ENCODE data around the gene KCNH4. TPM values are rescaled to one million over a fixed set of nuclear protein-coding genes. Genes with fewer than 3 reads are reported as not detected.

Gene KCNH4
- total and polyA plus RNA-seq, 2 of the 13 experiments (the other 11 are each of a cell fraction or from before 2014, with no cell fraction given), result 0.01 to 0.09 TPM

DNA sequence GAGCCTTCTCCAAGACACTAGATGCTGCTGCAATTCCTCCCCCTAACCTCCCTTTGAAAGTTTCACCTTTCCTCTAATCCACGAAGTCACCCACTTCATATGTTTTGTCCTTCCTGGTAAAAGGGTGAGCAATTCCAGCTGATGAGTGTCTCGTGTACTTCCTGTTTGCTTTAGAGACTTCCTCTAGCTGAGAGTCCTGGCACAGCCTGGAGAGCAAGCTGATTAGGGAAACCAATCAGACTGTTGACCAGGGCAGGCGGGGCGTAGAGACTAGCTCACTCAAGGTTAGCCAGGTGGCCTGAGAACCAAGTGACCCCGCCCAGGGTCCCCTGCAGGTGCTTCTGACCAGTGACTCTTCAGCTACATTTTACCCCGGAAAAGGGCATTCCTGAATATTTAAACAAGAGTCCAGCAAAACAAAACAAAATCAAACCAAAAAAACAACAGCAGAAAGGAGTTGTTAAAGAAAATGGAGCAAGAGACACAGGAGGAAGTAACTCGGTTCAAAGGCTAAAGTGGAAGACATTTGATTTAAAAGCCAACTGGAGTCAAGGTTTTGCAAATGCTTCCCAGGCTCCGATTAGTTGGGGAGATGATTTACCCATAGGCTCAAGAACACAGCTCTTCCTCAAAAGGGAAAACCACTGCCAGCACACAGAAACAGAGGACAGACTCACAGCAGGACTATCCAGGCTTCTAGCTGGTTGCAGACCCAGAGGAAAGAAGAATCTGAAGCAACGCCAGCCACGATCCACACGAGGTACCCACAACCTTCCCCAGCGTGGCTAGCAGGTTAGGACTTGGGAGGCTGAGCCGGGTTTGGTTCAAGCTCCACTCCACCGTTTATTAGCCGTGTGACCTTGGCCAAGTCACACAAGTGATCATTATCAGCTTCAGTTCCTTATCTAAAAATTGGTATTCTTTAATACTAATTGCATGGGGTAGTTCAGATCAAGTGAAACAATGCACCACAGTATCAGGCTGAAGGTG is 45.0 kb downstream of the KCNH4 start (continued):
- TF ChIP-seq, protein P1, sequence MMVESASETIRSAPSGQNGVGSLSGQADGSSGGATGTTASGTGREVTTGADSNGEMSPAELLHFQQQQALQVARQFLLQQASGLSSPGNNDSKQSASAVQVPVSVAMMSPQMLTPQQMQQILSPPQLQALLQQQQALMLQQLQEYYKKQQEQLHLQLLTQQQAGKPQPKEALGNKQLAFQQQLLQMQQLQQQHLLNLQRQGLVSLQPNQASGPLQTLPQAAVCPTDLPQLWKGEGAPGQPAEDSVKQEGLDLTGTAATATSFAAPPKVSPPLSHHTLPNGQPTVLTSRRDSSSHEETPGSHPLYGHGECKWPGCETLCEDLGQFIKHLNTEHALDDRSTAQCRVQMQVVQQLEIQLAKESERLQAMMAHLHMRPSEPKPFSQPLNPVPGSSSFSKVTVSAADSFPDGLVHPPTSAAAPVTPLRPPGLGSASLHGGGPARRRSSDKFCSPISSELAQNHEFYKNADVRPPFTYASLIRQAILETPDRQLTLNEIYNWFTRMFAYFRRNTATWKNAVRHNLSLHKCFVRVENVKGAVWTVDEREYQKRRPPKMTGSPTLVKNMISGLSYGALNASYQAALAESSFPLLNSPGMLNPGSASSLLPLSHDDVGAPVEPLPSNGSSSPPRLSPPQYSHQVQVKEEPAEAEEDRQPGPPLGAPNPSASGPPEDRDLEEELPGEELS (CRISPR knock-in tag; IDR thresholded peaks at IDR 0.05), result peak; percentile 69; the same call in 1 of the 2 replicates
- TF ChIP-seq, protein P2, sequence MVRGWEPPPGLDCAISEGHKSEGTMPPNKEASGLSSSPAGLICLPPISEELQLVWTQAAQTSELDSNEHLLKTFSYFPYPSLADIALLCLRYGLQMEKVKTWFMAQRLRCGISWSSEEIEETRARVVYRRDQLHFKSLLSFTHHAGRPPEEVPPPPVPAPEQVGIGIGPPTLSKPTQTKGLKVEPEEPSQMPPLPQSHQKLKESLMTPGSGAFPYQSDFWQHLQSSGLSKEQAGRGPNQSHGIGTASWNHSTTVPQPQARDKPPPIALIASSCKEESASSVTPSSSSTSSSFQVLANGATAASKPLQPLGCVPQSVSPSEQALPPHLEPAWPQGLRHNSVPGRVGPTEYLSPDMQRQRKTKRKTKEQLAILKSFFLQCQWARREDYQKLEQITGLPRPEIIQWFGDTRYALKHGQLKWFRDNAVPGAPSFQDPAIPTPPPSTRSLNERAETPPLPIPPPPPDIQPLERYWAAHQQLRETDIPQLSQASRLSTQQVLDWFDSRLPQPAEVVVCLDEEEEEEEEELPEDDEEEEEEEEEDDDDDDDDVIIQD (CRISPR knock-in tag; IDR thresholded peaks at IDR 0.05; ENCODE audit: low read depth), result peak; percentile 70
- TF ChIP-seq ISL2 (CRISPR knock-in tag; IDR thresholded peaks at IDR 0.05), result no peak
- TF ChIP-seq, protein P3, sequence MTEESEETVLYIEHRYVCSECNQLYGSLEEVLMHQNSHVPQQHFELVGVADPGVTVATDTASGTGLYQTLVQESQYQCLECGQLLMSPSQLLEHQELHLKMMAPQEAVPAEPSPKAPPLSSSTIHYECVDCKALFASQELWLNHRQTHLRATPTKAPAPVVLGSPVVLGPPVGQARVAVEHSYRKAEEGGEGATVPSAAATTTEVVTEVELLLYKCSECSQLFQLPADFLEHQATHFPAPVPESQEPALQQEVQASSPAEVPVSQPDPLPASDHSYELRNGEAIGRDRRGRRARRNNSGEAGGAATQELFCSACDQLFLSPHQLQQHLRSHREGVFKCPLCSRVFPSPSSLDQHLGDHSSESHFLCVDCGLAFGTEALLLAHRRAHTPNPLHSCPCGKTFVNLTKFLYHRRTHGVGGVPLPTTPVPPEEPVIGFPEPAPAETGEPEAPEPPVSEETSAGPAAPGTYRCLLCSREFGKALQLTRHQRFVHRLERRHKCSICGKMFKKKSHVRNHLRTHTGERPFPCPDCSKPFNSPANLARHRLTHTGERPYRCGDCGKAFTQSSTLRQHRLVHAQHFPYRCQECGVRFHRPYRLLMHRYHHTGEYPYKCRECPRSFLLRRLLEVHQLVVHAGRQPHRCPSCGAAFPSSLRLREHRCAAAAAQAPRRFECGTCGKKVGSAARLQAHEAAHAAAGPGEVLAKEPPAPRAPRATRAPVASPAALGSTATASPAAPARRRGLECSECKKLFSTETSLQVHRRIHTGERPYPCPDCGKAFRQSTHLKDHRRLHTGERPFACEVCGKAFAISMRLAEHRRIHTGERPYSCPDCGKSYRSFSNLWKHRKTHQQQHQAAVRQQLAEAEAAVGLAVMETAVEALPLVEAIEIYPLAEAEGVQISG (CRISPR knock-in tag; IDR thresholded peaks at IDR 0.05), result peak; percentile 60
- no peak for TF ChIP-seq HOXA5 (CRISPR knock-in tag; IDR thresholded peaks at IDR 0.05)
- TF ChIP-seq, protein P4, sequence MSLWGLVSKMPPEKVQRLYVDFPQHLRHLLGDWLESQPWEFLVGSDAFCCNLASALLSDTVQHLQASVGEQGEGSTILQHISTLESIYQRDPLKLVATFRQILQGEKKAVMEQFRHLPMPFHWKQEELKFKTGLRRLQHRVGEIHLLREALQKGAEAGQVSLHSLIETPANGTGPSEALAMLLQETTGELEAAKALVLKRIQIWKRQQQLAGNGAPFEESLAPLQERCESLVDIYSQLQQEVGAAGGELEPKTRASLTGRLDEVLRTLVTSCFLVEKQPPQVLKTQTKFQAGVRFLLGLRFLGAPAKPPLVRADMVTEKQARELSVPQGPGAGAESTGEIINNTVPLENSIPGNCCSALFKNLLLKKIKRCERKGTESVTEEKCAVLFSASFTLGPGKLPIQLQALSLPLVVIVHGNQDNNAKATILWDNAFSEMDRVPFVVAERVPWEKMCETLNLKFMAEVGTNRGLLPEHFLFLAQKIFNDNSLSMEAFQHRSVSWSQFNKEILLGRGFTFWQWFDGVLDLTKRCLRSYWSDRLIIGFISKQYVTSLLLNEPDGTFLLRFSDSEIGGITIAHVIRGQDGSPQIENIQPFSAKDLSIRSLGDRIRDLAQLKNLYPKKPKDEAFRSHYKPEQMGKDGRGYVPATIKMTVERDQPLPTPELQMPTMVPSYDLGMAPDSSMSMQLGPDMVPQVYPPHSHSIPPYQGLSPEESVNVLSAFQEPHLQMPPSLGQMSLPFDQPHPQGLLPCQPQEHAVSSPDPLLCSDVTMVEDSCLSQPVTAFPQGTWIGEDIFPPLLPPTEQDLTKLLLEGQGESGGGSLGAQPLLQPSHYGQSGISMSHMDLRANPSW (CRISPR knock-in tag; IDR thresholded peaks at IDR 0.05; ENCODE audit: borderline replicate concordance), result no peak
- TF ChIP-seq KDM6A (CRISPR knock-in tag; IDR thresholded peaks at IDR 0.05; ENCODE audit: low read depth), result no peak
- TF ChIP-seq FOXA1 (IDR thresholded peaks at IDR 0.05), result no peak
- TF ChIP-seq FOXA1 (CRISPR knock-in tag; IDR thresholded peaks at IDR 0.05), result peak; percentile 83
- no peak for TF ChIP-seq ZNF333 (CRISPR knock-in tag; IDR thresholded peaks at IDR 0.05; ENCODE audit: borderline replicate concordance)
- TF ChIP-seq, protein P5, sequence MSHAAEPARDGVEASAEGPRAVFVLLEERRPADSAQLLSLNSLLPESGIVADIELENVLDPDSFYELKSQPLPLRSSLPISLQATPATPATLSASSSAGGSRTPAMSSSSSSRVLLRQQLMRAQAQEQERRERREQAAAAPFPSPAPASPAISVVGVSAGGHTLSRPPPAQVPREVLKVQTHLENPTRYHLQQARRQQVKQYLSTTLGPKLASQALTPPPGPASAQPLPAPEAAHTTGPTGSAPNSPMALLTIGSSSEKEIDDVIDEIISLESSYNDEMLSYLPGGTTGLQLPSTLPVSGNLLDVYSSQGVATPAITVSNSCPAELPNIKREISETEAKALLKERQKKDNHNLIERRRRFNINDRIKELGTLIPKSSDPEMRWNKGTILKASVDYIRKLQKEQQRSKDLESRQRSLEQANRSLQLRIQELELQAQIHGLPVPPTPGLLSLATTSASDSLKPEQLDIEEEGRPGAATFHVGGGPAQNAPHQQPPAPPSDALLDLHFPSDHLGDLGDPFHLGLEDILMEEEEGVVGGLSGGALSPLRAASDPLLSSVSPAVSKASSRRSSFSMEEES (CRISPR knock-in tag; IDR thresholded peaks at IDR 0.05), result peak; percentile 84
- no peak for TF ChIP-seq ZNF431 (CRISPR knock-in tag; IDR thresholded peaks at IDR 0.05; ENCODE audit: borderline replicate concordance, low read depth)
- TF ChIP-seq ERF (CRISPR knock-in tag; IDR thresholded peaks at IDR 0.05), result peak; percentile 81
- TF ChIP-seq JUND (CRISPR knock-in tag; IDR thresholded peaks at IDR 0.05), result 0 out of 2 replicates have a peak, but pooled peaks have one; percentile 14
- no peak for TF ChIP-seq ZNF674 (CRISPR knock-in tag; IDR thresholded peaks at IDR 0.05; ENCODE audit: low read depth)
- no peak for TF ChIP-seq JARID2 (CRISPR knock-in tag; IDR thresholded peaks at IDR 0.05; ENCODE audit: insufficient replicate concordance)
- TF ChIP-seq SP1 (IDR thresholded peaks at IDR 0.05), result no peak
- TF ChIP-seq SP1 (CRISPR knock-in tag; IDR thresholded peaks at IDR 0.05), result no peak
- no peak for TF ChIP-seq NR3C1 (CRISPR knock-in tag; IDR thresholded peaks at IDR 0.05)

All from HepG2 (cell line).